Measurements from ENCODE around the gene BPIFB1.

Gene BPIFB1

GRCh38 chr20:33282991-33283555 lies at the start of gene BPIFB1:
Gene BPIFB1 (plus strand): TSS chr20:33283214. CDS start chr20:33286074, 2,860 bp downstream.
- DNase-seq: no peak

GRCh38 chr20:33234050-33234449 lies 49.0 kb upstream of the BPIFB1 start:
- DNase-seq: no peak

- DNase-seq: no peak
Measured at GRCh38 chr20:33235696-33236095, 47.3 kb upstream of the BPIFB1 start, which contains the start of gene BPIFA1. Gene BPIFA1 (plus strand): TSS chr20:33235996. CDS start chr20:33237712, 1,716 bp downstream.

- no peak for DNase-seq
Measured at GRCh38 chr20:33236351-33236750, 46.7 kb upstream of the BPIFB1 start.

- no peak for DNase-seq
Measured at GRCh38 chr20:33237989-33238388, 45.0 kb upstream of the BPIFB1 start.

- no peak for DNase-seq
Measured at GRCh38 chr20:33239418-33239817, 43.6 kb upstream of the BPIFB1 start.

- DNase-seq: no peak
Measured at GRCh38 chr20:33239979-33240736, 42.9 kb upstream of the BPIFB1 start.

GRCh38 chr20:33240923-33241322 lies 42.1 kb upstream of the BPIFB1 start:
- DNase-seq: no peak

GRCh38 chr20:33242319-33243100 lies 40.5 kb upstream of the BPIFB1 start:
- DNase-seq: no peak

GRCh38 chr20:33246077-33246476 lies 36.9 kb upstream of the BPIFB1 start:
- DNase-seq: no peak

GRCh38 chr20:33249456-33249855 lies 33.6 kb upstream of the BPIFB1 start:
- no peak for DNase-seq

GRCh38 chr20:33250666-33251065 lies 32.3 kb upstream of the BPIFB1 start:
- DNase-seq: no peak

GRCh38 chr20:33251496-33251895 lies 31.5 kb upstream of the BPIFB1 start:
- DNase-seq: no peak

- DNase-seq: no peak
Measured at GRCh38 chr20:33252460-33252859, 30.6 kb upstream of the BPIFB1 start.

GRCh38 chr20:33255005-33255404 lies 28.0 kb upstream of the BPIFB1 start:
- DNase-seq: no peak

- DNase-seq: no peak
Measured at GRCh38 chr20:33257237-33257636, 25.8 kb upstream of the BPIFB1 start.

- no peak for DNase-seq
Measured at GRCh38 chr20:33259371-33259770, 23.6 kb upstream of the BPIFB1 start.

GRCh38 chr20:33261465-33261864 lies 21.5 kb upstream of the BPIFB1 start:
- no peak for DNase-seq

- DNase-seq: peak; percentile 67
Measured at GRCh38 chr20:33262658-33263065, 20.4 kb upstream of the BPIFB1 start.

- no peak for DNase-seq
Measured at GRCh38 chr20:33263784-33264183, 19.2 kb upstream of the BPIFB1 start.

- no peak for DNase-seq
Measured at GRCh38 chr20:33267701-33268100, 15.3 kb upstream of the BPIFB1 start.

GRCh38 chr20:33272155-33272873 lies 10.7 kb upstream of the BPIFB1 start:
- DNase-seq: no peak
